GM23338 (cell line): ENCODE results near the gene PRKCI. TPM values are rescaled to one million over a fixed set of nuclear protein-coding genes. Genes with fewer than 3 reads are reported as not detected.

Source experiments
- ATAC-seq: fragments of 200-7000 bp; cut with Tn5 transposase; 3 replicates; pipeline ENCODE4 v1.9.1; 2020
- DNase-seq: peaks from one replicate; pipeline ENCODE4 v3.0.0-alpha.2; 2015; ENCODE audit warnings: low spot score
- H2AFZ ChIP-seq: fragments of 200-600 bp; sonication (generic); 2 replicates; pipeline ENCODE4 v1.8.0; 2016; ENCODE audit warnings: antibody characterized with exemption, mild to moderate bottlenecking, moderate library complexity
- H3F3A ChIP-seq: fragments of 200-600 bp; sonication (generic); replicated peaks from 2 replicates; pipeline ENCODE4 v1.8.0; 2017; ENCODE audit warnings: antibody characterized with exemption, mixed run types, low read depth
- H3K27ac ChIP-seq: fragments of 200-600 bp; sonication (generic); 2 replicates; pipeline ENCODE4 v1.6.1; 2016; ENCODE audit warnings: low read depth
- H3K27me3 ChIP-seq: fragments of 200-600 bp; sonication (generic); 2 replicates; pipeline ENCODE4 v1.8.0; 2016; ENCODE audit warnings: mild to moderate bottlenecking, mixed run types, moderate library complexity; ENCODE audit not compliant: insufficient read depth
- H3K36me3 ChIP-seq: fragments of 200-600 bp; sonication (generic); 2 replicates; pipeline ENCODE4 v1.8.0; 2016; ENCODE audit warnings: mild to moderate bottlenecking; ENCODE audit not compliant: insufficient read depth
- H3K4me1 ChIP-seq: fragments of 200-600 bp; sonication (generic); 2 replicates; pipeline ENCODE4 v1.8.0; 2016; ENCODE audit warnings: mild to moderate bottlenecking, moderate library complexity; ENCODE audit not compliant: insufficient read depth
- H3K4me2 ChIP-seq: fragments of 200-600 bp; sonication (generic); 2 replicates; pipeline ENCODE4 v1.7.1; 2017; ENCODE audit warnings: mixed run types
- H3K4me3 ChIP-seq: fragments of 200-600 bp; sonication (generic); 2 replicates; pipeline ENCODE4 v1.6.1; 2016; ENCODE audit warnings: mixed run types
- H3K79me2 ChIP-seq: fragments of 200-600 bp; sonication (generic); replicated peaks from 2 replicates; pipeline ENCODE4 v1.8.0; 2017; ENCODE audit warnings: mild to moderate bottlenecking; ENCODE audit not compliant: insufficient read depth
- H3K9me2 ChIP-seq: fragments of 200-600 bp; sonication (generic); 2 replicates; pipeline ENCODE4 v1.8.0; 2017; ENCODE audit not compliant: insufficient read depth
- H4K20me1 ChIP-seq: fragments of 200-600 bp; sonication (generic); replicated peaks from 2 replicates; pipeline ENCODE4 v1.8.0; 2017; ENCODE audit warnings: mild to moderate bottlenecking; ENCODE audit not compliant: insufficient read depth
- H3K27ac Mint-ChIP-seq: 2 replicates; pipeline ENCODE4 v1.8.0; 2020; ENCODE audit warnings: inconsistent platforms, mild to moderate bottlenecking, moderate library complexity, mixed read lengths
- H3K27me3 Mint-ChIP-seq: 3 replicates; pipeline ENCODE4 v1.8.0; 2022; ENCODE audit warnings: low read depth, mild to moderate bottlenecking, moderate library complexity, mixed read lengths, inconsistent platforms; ENCODE audit not compliant: insufficient read depth, poor library complexity
- H3K36me3 Mint-ChIP-seq: 3 replicates; pipeline ENCODE4 v1.8.0; 2021; ENCODE audit warnings: low read depth, mild to moderate bottlenecking, inconsistent platforms, moderate library complexity, mixed read lengths
- H3K4me1 Mint-ChIP-seq: 3 replicates; pipeline ENCODE4 v1.8.0; 2020; ENCODE audit warnings: mild to moderate bottlenecking, inconsistent platforms, mixed read lengths
- H3K4me3 Mint-ChIP-seq: 3 replicates; pipeline ENCODE4 v1.8.0; 2021; ENCODE audit warnings: moderate library complexity, mild to moderate bottlenecking, inconsistent platforms, mixed read lengths
- H3K9me3 Mint-ChIP-seq: 3 replicates; pipeline ENCODE4 v1.8.0; 2020; ENCODE audit warnings: moderate library complexity, mild to moderate bottlenecking, inconsistent platforms, mixed read lengths
- CREB1 ChIP-seq: fragments of 250-450 bp; sonication (Bioruptor Pico); IDR thresholded peaks from 2 replicates; pipeline ENCODE4 v1.5.0; 2020; ENCODE audit warnings: low read depth, mild to moderate bottlenecking, moderate library complexity
- ETS1 ChIP-seq: IDR thresholded peaks from 2 replicates; pipeline ENCODE4 v1.6.1; 2016; ENCODE audit warnings: antibody characterized with exemption
- EZH2 ChIP-seq: fragments of 200-600 bp; sonication (generic); IDR thresholded peaks from one replicate; pipeline ENCODE4 v1.8.0; 2017; ENCODE audit warnings: antibody characterized with exemption, mild to moderate bottlenecking, low read depth; ENCODE audit not compliant: unreplicated experiment
- EZH2phosphoT487 ChIP-seq: fragments of 200-600 bp; sonication (generic); IDR thresholded peaks from one replicate; pipeline ENCODE4 v1.8.1; 2018; ENCODE audit warnings: antibody characterized with exemption; ENCODE audit not compliant: unreplicated experiment
- JUNB ChIP-seq: IDR thresholded peaks from one replicate; pipeline ENCODE4 v1.6.1; 2016; ENCODE audit warnings: antibody characterized with exemption; ENCODE audit not compliant: unreplicated experiment
- NANOG ChIP-seq: IDR thresholded peaks from 2 replicates; pipeline ENCODE4 v1.6.1; 2016; ENCODE audit warnings: antibody characterized with exemption, borderline replicate concordance
- REST ChIP-seq: IDR thresholded peaks from one replicate; pipeline ENCODE4 v1.6.1; 2018; ENCODE audit warnings: antibody characterized with exemption; ENCODE audit not compliant: unreplicated experiment
- STAT1 ChIP-seq: IDR thresholded peaks from one replicate; pipeline ENCODE4 v1.6.1; 2016; ENCODE audit warnings: antibody characterized with exemption; ENCODE audit not compliant: unreplicated experiment
- ZNF114 ChIP-seq: fragments of 250-450 bp; sonication (Bioruptor Pico); IDR thresholded peaks from 2 replicates; pipeline ENCODE4 v1.5.0; 2020; ENCODE audit warnings: mild to moderate bottlenecking, moderate library complexity
- ZNF331 ChIP-seq: fragments of 250-450 bp; sonication (Bioruptor Pico); IDR thresholded peaks from 2 replicates; pipeline ENCODE4 v1.5.0; 2020; ENCODE audit warnings: low read depth, mild to moderate bottlenecking, moderate library complexity
- ZNF462 ChIP-seq: fragments of 250-450 bp; sonication (Bioruptor Pico); IDR thresholded peaks from 2 replicates; pipeline ENCODE4 v1.5.0; 2020; ENCODE audit warnings: mild to moderate bottlenecking, moderate library complexity
- polyA plus RNA-seq: library from polyadenylated mRNA; unstranded; fragments of >200 nt; fragmentation: Nextera tagmentation; extraction: Ambion mirVana; gene quantifications from 2 replicates; pipeline ENCODE4 v1.2.1, GENCODE V29; 2016
- total RNA-seq: library from RNA; depleted of rRNA; stranded (reverse); fragments of >200 nt; shearing (Covaris generic); gene quantifications from 2 replicates; pipeline ENCODE4 v1.2.3, GENCODE V29; 2014
- TF ChIP-seq, protein P1 (sequence below), 2 experiments: fragments of 200-600 bp in 1 of 2; sonication (generic) in 1 of 2; conservative IDR thresholded peaks; 2 replicates each; pipeline versions ENCODE4 v1.5.1 to v1.6.1; 2016 to 2017; ENCODE audit warnings: antibody characterized with exemption in 2 of 2, low read depth in 2 of 2, mild to moderate bottlenecking in 2 of 2, moderate library complexity in 1 of 2

PRKCI gene
- total and polyA plus RNA-seq, 2 experiments from 2014 or later: 58.0 to 119 TPM

- Histone ChIP-seq H3K79me2 (peaks cover 29% of the 10 kb centered on the region), H3K36me3 (peaks cover 10% of the 10 kb centered on the region; the same call in 1 of the 2 replicates), H3K27me3 (no peaks in the 10 kb centered on the region), H3K4me3 (peak overlapping the region; percentile 84), H3F3A (no peaks in the 10 kb centered on the region), H4K20me1 (no peaks in the 10 kb centered on the region), H3K4me2 (peak overlapping the region; percentile 88), H2AFZ (peak overlapping the region; percentile 89), H3K9me2 (no peaks in the 10 kb centered on the region), H3K27ac (peak overlapping the region; percentile 6; the same call in 1 of the 2 replicates), H3K4me1 (peaks cover 12% of the 10 kb centered on the region)
- H3K4me1 Mint-ChIP-seq: peaks cover 12% of the 10 kb centered on the region
- TF ChIP-seq STAT1: no peak
- TF ChIP-seq ZNF114 (CRISPR knock-in tag): no peak
- TF ChIP-seq JUNB: no peak
- TF ChIP-seq NANOG: no peak
- no peak for TF ChIP-seq REST
- TF ChIP-seq ETS1: no peak
- TF ChIP-seq, protein P1, sequence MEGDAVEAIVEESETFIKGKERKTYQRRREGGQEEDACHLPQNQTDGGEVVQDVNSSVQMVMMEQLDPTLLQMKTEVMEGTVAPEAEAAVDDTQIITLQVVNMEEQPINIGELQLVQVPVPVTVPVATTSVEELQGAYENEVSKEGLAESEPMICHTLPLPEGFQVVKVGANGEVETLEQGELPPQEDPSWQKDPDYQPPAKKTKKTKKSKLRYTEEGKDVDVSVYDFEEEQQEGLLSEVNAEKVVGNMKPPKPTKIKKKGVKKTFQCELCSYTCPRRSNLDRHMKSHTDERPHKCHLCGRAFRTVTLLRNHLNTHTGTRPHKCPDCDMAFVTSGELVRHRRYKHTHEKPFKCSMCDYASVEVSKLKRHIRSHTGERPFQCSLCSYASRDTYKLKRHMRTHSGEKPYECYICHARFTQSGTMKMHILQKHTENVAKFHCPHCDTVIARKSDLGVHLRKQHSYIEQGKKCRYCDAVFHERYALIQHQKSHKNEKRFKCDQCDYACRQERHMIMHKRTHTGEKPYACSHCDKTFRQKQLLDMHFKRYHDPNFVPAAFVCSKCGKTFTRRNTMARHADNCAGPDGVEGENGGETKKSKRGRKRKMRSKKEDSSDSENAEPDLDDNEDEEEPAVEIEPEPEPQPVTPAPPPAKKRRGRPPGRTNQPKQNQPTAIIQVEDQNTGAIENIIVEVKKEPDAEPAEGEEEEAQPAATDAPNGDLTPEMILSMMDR (conservative IDR thresholded peaks at IDR 0.05; ENCODE audit: low read depth in 2 of 2): no peak
- no peak for TF ChIP-seq CREB1 (CRISPR knock-in tag)
- no peak for TF ChIP-seq EZH2
- TF ChIP-seq ZNF462 (CRISPR knock-in tag): no peak
- no peak for TF ChIP-seq ZNF331 (CRISPR knock-in tag)
- TF ChIP-seq EZH2phosphoT487: no peak
- peak overlapping the region; percentile 79 for H3K27ac Mint-ChIP-seq
- no peak for DNase-seq
- ATAC-seq: no peak; the same call in 2 of the 3 replicates
- peaks cover 3% of the 10 kb centered on the region for H3K27me3 Mint-ChIP-seq
- peaks cover 25% of the 10 kb centered on the region for H3K36me3 Mint-ChIP-seq
- no peaks in the 10 kb centered on the region for H3K9me3 Mint-ChIP-seq
- H3K4me3 Mint-ChIP-seq: peak overlapping the region; percentile 100
Observed at GRCh38 chr3:170180079-170180907, 41.9 kb upstream of the PRKCI start.
